ELR (cell line): ENCODE data around the gene TRIM50.
A peak's percentile ranks its signal among the peaks of the same experiment; 100 is the strongest.
"Not testable (repeated sequence)": the region's sequence is repeated elsewhere in the genome, so short reads cannot be mapped to it uniquely, and the experiment has no call there.

ENCODE experiments used
- DNase-seq: peaks from one replicate; pipeline ENCODE4 v3.0.0-alpha.2; 2015; ENCODE audit warnings: low read depth

Gene TRIM50

DNA sequence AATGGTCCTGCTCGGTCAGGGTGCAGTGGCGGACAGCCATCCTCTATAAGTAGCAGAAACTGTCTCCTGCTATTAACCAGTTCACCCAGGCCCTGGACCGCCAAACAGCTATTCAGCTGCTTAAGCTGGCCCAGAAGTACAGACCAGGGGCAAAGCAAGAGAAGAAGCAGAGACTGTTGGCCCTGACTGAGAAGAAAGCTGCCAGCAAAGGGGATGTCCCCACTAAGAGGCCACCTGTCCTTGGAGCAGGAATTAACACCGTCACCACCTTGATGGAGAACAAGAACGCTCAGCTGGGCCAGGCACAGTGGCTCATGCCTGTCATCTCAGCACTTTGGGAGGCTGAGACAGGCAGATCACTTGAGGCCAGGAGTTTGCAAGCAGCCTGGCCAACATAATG, 13.6 kb downstream of the TRIM50 start:
- no peak for DNase-seq

DNA sequence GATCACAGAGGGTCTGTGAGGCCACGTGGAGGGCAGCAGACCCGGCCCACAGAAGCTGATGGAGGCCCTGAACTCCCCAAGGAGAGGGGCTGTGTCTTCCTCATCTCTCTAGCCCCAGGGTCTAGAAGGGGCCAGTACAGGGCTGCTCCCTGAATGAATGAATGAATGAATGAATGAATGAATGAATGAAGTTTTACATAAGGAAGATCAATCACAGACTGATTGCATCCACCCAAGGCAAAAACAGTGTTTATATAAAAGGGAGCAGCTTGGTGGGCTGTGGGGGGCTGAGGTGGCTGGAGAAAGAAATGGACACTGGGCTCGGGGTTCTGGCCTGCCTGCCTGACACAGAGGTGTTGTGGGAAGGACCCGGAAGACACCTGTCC, 14.4 kb downstream of the TRIM50 start:
- no peak for DNase-seq

DNA sequence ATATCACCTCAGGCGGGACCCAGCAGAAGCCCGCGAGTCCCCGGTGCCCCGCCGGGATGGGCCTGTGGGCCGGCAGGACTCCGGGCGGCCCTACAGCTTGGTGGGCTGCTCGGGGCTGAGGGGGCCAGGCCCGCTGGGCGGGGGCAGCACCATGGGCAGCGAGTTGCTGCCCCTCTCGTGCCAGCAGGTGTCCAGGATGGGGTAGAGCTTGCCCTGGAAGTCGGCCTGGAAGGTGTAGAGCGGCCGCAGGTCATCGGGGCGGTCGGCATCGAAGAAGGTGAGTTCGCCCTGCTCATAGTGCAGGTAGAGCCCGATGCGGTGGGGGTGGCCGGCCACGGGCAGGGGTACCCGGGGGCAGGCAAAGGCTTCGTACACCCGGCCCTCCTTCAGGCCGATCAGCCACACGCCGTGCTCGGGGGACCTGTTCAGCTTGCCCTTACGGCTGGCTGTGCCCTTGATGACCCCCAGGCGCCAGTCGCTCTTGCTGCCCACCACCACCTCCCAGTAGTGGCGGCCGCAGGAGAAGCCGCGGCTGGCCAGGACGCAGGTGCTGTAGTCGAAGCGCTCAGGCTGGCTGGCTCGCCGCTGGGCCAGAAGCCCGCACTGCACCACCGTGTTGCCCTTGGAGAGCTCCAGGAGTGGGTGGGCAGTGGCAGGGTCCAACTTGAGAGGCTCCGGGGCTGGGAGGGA, 14.9 kb downstream of the TRIM50 start:
- no peak for DNase-seq

DNA sequence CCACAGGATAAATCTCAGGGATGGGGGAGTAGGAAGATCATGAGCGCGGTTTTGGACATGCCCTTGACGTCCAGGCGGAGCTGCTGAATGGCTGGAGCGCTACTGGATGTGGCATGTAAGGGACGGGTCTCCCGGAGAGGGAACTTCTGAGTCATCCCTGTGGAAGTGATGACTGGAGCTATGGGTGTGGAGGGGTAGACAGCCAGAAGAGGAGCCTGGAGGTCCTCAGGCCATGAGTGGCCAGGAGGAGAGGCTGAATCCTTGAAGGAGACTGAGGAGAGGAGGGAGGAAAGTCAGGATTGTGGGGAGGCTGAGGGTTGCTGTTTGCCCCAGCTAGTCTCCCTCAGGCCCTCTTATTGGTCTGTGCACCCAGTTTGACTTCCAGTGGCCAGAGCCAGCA, 16.5 kb downstream of the TRIM50 start:
- DNase-seq, result peak; percentile 21

DNA sequence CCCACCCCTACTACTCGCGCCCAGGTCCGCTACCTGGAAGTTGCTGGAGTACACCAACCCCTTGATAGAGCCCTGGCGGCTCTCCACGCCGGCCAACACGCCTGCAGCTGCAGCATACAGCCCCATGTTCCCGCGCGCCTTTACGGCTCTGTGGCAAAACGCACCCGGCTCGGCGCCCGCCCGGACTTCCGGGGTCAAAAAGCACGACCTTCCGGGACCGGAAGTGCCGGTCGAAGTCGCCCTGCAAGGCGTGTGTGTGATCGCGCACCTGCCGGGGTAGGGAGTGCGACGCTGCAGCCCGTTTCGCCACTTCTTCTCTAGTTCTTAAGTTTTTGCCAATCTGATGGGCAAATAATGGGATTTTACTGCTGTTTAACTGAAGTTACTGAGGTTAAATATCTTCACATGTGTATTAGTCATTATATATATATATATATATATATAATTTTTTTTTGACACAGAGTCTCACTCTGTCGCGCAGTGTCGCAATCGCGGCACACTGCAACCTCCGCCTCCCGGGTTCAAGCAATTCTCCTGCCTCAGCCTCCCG, 19.1 kb downstream of the TRIM50 start, which contains the start of gene NSUN5:
TSS of gene NSUN5 (minus strand) at position 162 of the 550 bp plus-strand sequence. CDS start at position 126, 36 bp downstream.
- peak; percentile 69 for DNase-seq

DNA sequence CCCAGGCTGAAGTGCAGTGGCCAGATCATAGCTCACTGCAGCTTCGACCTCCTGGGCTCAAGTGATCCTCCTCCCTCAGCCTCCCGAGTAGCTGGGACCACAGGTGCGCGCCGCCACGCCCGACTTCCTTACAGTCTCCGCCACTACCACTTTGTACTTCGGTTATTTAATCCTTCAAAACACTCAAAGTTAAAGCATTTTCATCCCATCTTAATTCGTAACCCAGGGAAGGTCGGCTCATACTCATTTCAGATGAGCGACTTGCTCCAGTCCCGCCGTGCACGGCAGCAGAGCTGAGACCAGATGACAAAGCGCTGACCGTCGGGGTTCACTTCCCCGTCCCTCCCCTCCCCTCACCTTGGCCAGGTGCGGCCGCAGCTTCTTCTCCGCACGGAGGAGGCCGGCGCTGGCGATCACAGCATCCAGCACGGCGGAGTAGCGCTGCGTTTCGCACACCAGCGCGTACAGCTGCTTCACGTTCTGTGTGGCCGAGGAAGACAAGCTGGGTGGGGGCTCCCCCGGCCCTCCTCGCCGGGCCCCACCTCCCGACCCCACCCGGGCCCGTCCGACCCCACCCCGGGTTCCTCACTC, 19.7 kb downstream of the TRIM50 start:
- DNase-seq, result no peak

DNA sequence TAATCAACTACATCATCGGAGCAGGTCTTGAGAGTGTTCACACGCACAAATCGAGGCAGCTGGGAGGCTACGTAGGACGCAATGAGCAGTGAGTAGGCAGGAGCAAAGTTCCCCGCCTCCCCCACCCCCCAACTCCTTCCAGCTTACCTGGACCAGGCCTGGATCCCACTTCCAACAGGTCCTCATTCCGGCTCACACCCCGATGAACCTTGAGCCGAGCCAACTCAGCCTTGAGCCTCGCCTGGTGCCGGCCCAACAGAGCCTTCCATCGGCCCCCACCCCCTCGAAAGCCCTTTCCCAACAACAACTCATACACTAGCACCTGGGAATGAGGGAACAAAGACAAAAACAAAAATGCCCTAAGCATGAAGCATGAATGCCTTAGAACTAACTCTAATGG, 20.4 kb downstream of the TRIM50 start:
- no peak for DNase-seq

DNA sequence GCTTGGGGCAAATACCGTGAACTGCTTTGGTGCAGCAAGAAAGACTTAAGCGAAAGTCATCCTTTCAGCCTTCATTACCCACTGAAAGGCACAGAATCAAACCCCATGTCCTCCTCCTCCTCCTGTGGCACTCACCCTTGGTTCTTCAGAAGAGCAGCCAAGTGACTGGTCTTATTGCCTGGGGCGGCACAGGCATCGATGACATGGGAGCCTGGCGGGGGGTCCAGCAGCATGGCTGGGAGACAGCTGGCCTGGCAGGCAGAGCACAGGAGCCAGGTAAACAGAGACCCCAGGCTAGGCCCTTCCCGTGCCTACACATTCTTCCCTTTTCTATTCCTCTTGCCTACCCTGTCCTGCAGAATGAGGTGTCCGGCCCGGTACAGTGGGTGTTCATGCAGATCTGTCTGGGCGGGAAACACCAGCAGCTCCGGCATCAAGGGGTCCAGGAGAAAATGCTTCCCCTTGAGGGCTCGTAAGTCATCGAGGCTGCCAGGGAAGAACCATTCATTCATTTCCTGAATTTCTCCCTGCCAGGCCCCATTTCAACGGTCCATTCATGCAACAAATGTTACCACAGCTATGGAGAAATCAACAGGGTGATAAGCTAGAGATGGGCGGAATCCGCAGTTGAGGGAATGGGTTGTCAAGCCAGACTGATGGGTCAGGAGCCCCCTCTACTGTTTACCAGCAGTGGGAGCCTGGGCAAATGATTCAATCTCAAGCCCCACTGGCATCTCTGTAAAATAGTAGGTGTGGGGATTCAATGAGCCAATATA, 23.1 kb downstream of the TRIM50 start:
- not testable (repeated sequence) for DNase-seq

DNA sequence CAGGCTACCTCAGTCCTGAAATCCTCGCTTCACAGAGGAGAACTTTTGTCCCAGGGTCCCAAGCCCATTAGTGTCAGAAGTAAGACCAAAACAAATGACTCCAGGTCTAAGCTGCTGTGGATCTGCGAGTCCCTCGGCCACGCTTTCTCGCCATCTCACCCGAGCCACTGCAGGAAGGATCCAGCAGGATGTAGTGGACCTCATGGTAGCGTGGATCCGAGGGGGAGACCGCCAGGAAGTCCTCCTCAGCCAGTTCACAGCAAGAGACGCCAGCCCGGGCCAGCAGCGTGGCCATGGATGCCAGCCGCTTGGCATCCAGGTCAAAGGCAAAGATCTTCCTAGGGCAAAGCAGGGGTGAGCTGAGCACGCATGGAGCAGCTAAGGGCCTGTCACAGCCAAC, 23.8 kb downstream of the TRIM50 start:
- no peak for DNase-seq

DNA sequence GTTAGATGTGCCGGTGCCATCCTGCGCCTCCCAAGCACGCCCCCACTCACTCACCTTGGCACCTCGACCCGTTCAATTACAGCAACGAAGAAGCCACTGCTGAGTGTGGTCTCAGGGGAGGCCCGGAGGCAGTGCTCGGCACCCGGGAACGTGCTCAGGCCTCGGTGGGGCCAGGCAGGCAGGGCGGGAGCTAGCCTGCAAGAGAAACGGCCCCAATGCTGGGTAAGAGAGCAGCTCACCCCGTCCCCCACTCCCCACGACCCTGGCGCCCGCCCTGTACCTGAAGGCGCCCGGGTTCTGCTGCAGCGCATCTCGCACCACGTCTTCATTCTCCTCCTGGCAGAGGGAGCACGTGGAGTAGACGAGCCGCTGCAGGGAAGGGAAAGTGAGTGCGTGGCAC, 24.3 kb downstream of the TRIM50 start:
- DNase-seq, result no peak

DNA sequence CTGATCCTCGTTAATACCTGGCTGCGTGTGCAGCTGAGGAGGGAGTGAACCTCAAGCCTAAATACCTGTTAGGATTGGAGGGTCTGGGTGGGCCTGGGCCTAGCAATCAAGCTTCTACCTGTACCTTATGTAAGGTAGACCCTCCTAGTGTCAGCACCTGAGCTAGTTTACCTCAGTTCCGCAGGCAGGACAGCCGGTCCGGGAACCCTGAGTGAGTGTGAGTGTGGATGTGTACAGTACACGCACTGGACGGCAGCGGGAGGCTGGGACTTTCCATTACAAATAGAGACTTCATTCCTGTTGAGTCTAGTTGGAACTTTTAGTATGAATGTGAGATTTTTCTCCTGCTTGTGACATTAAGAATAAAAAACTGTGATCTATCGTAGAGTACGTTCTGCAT, 25.0 kb downstream of the TRIM50 start:
- DNase-seq, result not testable (repeated sequence)

DNA sequence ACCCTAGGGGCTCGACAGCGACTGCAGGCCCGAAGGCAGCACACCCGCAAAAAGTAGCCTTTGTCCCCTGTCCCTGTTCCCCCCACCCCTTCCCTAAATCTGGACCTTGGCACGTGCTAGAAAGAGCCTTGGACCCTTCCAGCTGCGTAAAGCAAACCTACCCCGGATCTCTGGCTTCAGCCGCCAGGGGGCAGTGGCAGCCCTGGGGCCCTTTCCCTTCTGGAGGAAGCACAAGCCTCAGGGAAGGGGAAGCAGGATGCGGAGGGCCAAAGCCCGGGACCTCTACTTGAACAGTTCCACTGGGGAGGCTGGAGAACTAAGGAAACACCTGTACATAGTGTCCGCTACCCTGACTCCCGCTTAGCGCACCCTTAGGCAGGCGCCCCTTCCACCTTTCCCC, 26.8 kb downstream of the TRIM50 start:
- not testable (repeated sequence) for DNase-seq

DNA sequence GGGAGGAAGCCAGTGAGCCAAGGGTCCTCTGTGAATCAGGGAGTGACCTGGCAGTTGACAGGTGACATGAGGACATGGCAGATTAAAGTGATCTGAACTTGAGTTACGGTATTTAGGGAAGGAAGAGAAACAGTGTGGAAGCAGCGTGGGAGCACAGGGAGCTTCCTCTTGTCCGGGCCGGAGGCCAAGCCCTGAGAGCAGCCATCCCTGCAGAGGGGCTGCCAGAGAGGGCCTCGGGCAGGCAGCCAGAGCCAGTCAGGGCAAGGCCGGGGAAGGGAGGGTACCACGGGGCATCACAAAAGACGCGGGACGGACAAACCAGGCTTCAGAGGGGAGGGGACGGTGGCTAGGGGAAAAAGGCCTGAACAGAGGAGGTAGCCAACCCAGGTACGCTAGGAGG, 28.1 kb downstream of the TRIM50 start:
- DNase-seq, result not testable (repeated sequence)

DNA sequence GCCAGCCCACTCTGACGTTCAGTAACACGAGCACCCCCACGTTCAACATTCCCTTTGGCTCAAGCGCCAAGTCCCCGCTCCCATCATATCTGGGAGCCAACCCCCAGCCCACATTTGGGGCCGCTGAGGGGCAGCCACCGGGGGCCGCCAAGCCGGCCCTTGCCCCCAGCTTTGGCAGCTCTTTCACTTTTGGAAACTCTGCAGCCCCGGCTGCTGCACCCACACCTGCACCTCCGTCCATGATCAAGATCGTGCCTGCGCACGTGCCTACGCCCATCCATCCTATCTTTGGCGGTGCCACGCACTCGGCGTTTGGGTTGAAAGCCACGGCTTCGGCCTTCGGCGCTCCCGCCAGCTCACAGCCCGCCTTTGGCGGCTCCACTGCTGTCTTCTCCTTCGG, 30.2 kb downstream of the TRIM50 start:
- DNase-seq, result not testable (repeated sequence)

DNA sequence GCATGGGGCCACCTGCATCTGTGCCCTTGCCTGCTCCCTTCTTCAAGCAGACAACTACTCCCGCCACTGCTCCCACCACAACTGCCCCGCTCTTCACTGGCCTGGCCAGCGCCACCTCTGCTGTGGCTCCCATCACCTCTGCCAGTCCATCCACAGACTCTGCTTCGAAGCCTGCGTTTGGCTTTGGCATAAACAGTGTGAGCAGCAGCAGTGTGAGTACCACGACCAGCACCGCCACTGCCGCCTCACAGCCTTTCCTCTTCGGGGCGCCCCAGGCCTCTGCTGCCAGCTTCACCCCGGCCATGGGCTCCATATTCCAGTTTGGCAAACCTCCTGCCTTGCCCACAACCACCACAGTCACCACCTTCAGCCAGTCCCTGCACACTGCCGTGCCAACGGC, 30.6 kb downstream of the TRIM50 start:
- DNase-seq, result not testable (repeated sequence)

DNA sequence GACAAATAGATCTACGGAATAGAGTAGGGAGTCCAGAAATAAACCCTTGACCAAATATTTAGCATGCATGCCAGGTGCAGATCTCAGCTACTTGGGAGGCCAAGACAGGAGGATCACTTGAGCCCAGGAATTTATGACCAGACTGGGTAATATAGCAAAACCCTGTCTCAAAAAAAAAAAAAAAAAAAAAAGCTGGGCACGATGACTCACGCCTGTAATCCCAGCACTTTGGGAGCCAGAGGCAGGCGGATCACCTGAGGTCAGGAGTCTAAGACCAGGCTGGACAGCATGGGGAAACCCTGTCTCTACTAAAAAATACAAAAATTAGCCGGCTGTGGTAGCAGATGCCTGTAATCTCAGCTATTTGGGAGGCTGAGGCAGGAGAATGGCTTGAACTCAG, 50.7 kb downstream of the TRIM50 start:
- DNase-seq, result not testable (repeated sequence)

DNA sequence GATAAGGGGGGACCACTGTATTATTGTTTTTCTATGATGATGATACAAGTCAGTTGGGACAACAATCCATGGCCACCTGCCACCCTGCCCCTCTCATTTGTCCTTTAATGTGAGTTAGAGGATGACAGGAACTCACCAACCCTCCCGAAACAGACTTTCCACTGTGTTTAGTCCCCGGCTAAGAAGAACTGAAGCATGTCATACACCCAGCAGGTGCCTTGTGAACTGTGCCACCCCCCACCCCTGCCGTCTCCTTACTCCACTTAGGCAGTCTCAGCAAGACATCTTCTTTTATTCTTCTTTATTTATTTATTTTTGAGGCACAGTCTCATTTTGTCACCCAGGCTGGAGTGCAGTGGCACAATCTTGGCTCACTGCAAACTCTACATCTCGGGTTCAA, 60.1 kb downstream of the TRIM50 start:
- DNase-seq, result not testable (repeated sequence)

DNA sequence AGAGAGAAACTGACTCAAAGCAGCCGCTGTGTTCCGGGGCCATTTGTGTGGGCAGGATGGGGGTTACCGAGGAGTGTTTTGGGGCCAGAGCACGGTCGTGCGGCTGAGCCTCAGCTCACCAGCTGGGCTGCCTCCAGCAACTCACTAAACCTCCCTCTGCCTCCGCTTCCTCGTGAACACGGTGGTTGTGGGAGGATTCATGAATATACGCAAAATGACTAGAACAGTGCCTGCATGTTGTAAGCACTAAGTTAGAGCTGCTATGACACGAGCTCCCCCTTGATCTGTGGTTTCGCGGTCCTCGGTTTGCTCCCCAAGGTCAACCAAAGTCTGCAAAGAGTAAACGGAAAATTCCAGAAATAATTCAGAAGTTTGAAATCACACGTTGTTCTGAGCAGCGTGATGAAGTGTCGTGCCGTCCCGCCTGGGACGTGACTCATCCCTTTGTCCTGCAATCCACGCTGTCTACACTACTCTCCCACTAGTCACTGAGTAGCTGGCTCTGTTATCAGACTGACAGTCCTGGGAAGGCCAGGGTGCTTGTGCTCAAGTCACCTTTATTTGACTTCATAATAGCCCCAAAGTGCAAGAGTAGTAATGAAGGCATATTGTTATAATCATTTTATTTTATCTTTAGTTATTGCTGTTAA, 61.0 kb downstream of the TRIM50 start:
- not testable (repeated sequence) for DNase-seq
